KOPT-K1 (cell line): ENCODE measurements around the gene C19orf25.

ENCODE experiments used
- H3K27ac ChIP-seq: fragments of 200-600 bp; sonication (generic); 2 replicates; pipeline ENCODE4 v1.5.1; 2016; ENCODE audit warnings: antibody characterized with exemption, mild to moderate bottlenecking, low read depth, low read length; ENCODE audit not compliant: poor library complexity, severe bottlenecking
- H3K36me3 ChIP-seq: fragments of 200-600 bp; sonication (generic); 2 replicates; pipeline ENCODE4 v1.5.1; 2017; ENCODE audit warnings: antibody characterized with exemption, mild to moderate bottlenecking, low read length, moderate library complexity; ENCODE audit not compliant: insufficient read depth
- H3K9me3 ChIP-seq: fragments of 200-600 bp; sonication (generic); 2 replicates; pipeline ENCODE4 v1.5.1; 2017; ENCODE audit warnings: antibody characterized with exemption, low read length, mild to moderate bottlenecking; ENCODE audit not compliant: insufficient read depth, poor library complexity, severe bottlenecking

Gene C19orf25

DNA sequence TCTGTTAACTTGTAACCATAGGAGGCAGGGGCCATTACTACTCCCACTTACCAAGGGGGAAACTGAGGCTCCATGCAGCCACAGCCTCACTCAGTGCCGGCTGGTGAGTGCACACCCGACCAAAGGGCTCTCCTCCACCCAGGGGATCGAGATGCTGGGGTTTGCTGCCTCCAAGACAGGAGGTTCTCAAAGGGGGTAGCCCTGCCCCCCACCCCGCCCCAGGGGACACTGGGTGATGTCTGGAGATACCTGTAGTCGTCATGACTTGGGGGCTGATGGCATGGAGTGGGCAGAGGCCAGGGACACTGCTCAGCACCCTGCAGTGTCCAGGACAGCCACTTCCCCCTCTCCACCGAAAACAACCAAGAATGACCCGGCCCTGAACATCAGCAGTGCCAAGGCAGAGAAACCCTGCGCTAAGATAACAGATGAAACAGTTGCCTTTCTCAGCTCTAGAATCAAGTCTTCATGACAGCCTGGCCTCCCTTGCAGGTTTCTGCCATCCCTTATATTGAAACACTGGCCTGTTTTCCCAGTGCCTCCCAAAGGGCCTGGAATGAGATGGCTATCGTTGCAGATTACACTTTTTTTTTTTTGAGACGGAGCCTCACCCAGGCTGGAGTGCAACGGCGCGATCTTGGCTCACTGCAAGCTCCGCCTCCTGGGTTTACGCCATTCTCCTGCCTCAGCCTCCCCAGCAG is 15.2 kb upstream of the C19orf25 start:
- Histone ChIP-seq H3K27ac (no peak overlapping the region), H3K9me3 (no peaks in the 10 kb centered on the region), H3K36me3 (no peaks in the 10 kb centered on the region)

DNA sequence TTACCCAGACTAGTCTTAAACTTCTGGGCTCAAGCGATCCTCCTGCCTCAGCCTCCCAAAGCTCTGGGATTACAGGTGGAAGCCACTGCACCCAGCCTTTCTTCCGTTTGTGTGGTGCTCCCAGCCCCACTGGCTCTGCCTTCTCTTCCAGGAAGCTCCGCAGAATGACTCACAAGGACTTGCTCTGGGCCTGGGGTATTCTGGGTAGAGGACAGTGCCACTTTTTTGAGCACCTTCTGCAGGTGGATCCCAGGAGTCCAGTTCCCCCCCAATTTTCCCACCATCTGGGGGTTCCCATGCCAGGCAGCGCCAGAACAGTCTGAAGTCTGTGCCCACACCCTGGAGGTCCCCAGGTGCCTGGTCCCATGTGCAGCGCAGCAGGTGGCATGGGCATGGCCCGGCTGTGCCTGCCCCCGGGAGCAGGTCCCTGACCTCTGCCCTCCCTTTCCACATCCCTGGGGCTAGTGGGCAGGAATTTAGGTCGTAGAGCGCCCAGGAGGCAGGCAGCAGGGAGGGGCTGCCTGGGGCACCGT is 13.5 kb upstream of the C19orf25 start:
- Histone ChIP-seq H3K36me3 (no peaks in the 10 kb centered on the region), H3K27ac (no peak overlapping the region), H3K9me3 (no peaks in the 10 kb centered on the region)

DNA sequence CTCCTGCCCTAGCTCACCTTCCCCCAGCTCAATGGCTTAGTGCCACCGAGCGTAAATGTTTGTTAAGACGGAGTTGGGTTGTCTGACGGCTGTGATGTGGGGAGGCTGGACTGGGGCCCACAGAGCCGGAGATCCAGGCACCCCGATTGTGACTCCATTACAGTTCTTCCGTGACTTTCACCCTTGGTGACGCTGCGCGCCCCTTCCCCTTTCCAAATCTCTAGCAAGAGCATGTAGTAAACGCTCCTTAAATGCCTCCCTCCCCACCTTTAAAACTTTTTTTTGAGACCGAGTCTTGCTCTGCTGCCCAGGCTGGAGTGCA is 12.8 kb upstream of the C19orf25 start:
- H3K27ac ChIP-seq = no peak overlapping the region
- no peaks in the 10 kb centered on the region for H3K9me3 ChIP-seq
- no peaks in the 10 kb centered on the region for H3K36me3 ChIP-seq

DNA sequence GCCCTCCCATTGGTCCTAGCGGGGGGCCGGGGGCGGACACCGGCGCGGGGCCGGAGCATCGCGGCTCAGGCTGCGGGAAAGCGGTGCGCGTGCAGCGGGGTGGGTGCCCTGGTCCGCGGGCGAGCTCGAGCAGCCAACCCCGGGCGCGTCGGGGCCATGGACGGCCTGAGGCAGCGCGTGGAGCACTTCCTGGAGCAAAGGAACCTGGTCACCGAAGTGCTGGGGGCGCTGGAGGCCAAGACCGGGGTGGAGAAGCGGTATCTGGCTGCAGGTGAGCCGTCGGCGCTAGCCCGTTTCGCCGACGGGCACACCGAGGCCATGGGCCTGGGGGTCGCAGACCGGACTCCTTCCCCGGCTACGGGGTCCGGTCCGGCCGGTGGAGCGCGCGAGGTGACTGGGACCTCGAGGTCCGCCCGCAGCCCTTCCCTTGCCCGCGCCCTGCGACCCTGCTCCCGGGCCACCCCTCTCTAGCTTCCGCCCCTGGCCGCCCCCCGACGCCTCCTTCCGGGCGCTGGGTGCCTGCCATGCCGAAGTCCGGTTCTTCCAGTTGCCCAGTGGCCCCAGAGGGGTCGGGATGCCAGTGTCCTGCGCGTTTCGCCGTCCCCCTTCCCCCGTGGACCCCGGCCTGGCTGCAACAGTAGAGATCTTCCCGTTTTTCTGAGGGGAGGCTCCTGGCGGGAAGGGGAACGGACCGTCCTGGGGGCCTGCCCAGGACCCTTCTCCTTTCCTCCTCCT is 12.3 kb upstream of the C19orf25 start, which contains the start of gene REEP6:
TSS of gene REEP6 (plus strand) at position 68 of the 735 bp plus-strand sequence. CDS start at position 157, 89 bp downstream.
- H3K27ac ChIP-seq = peak within 1 kb of the TSS; percentile 75
- H3K9me3 ChIP-seq = no peaks in the 10 kb centered on the region
- no peaks in the 10 kb centered on the region for H3K36me3 ChIP-seq

DNA sequence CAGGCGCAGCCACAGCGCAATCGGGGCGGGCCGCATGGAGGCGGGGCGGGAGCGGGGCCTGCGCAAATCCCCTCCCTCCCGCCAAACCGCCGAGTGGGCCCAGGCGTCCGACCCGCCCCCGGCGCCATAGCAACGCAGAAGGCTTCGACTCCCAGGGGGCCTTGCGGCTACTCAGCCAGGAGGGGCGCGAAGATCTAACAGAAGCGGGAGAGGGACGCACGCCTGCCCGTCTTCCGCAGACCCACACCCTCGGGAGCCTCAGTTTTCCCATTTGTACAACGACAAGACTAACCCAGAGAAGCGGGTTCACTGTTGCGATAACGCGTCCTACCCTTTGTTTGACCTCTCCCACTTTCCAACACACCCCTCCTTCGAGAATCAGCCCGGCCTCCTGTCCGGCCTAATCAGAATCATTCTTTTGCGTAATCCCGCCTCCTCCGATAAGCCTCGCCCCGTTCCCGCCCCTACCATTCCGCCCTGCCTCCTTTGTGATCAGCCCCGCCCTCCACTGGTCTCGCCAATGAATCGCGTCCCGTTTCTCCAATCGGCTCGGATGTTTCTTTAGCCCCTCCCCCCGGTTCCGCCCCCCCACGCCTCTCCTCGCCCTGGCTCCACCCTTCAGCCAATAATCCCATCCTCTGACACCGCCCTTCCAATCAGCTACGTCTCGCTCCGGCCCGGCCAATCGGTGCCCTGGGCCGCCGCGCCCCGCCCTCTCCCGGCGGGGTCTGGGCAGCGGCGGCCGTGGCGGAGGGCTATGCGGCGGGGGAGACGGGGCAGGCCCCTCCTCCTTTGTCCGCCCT is 11.5 kb upstream of the C19orf25 start, which contains the start of gene PCSK4:
TSS of gene PCSK4 (minus strand) at position 40 of the 803 bp plus-strand sequence. CDS start at position 36, 4 bp downstream.
- Histone ChIP-seq H3K27ac (peak within 1 kb of the TSS; percentile 75), H3K36me3 (no peaks in the 10 kb centered on the region), H3K9me3 (no peaks in the 10 kb centered on the region)

DNA sequence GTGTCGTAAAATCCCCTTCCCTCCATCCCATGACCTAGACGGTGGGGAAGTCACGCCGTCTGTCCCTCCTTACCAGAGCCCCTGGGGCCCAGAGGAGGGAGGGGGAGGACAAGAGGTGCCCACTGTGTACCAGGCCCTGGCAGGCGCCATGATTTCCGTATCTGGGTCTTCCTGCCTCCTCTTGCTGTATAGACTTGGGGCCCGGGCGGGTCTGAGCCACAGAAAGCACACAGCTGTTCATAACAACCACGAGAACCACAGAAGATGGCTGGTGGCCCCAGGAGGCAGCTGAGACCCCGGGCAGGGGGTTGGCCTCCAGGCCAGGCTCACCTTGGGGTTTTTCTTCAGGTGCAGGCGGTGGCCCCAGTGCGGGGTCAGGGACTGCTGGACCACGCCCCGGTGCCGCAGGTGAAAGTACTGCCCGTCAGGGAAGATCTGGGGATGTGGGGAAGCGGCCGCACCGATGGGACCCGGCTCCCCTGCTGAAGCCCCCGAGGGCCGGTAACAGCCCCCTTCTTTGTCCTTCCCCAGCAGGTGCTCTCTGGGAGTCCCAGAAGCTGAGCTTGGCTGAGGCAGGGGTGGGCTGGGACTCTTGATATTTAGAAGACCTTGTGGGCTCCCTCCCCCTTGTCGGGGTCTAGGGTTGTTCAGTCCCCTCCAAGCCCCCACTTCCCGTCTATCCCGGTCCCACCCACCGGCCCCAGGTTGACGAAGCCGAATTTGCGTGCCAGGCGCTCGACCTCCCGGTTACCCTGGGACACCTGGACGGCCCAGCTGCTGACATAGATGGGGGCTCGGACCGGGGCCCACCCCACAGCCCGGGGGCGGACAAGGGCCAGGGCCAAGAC is 10.7 kb upstream of the C19orf25 start:
- no peaks in the 10 kb centered on the region for H3K36me3 ChIP-seq
- no peaks in the 10 kb centered on the region for H3K9me3 ChIP-seq
- H3K27ac ChIP-seq = peak overlapping the region; percentile 75

DNA sequence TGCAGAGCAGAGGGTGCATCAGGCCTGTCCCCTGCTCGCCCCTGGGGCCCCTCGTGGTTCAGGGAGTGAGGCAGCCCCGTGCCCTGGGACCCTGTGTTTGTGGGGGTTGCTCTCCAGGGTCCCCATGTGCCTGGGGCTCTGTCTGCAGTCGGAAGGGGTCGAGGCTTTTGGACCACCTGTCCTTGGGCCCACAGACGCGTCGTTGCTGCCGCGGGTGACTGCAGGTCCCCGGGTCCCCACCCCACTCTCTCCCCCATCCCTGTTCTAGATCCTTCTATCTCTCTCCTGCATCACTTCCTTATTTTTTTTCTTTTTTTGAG is 9.2 kb upstream of the C19orf25 start:
- H3K27ac ChIP-seq = peak overlapping the region; percentile 30
- H3K36me3 ChIP-seq = no peaks in the 10 kb centered on the region
- H3K9me3 ChIP-seq = no peaks in the 10 kb centered on the region

DNA sequence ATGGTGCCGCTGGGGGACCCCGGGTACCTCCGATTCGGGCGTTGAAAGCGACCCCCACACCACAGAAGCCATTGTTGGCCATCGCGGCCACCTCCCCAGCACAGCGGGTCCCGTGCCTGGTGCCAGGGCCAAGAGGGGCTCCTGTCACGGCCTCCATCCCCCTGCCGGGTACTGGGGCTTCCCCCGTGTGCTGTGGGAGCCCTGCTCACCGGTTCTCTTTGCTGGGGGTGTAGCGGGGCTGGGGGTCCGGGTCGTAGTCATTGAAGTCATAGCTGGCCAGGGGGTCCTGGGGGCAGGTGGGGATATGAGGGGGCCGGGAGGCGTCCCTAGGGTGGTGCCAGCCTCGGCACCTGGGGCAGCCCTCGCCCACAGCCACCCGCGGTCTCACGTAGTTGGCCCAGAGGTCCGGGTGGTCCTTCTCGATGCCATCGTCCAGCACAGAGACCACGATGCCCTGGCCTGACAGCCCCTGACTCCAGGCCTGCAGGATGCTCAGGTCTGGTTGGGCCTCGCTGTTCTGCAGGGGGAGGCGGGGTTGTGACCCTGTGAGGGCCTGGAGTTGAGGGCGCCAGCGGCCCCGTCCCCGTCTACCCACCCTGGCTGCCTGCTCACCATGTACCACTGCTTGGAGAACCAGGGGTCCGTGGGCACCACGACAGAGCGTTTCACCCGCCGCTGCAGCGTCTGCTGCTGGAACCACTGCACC is 8.7 kb upstream of the C19orf25 start:
- no peaks in the 10 kb centered on the region for H3K36me3 ChIP-seq
- H3K27ac ChIP-seq = peak overlapping the region; percentile 30
- no peaks in the 10 kb centered on the region for H3K9me3 ChIP-seq

DNA sequence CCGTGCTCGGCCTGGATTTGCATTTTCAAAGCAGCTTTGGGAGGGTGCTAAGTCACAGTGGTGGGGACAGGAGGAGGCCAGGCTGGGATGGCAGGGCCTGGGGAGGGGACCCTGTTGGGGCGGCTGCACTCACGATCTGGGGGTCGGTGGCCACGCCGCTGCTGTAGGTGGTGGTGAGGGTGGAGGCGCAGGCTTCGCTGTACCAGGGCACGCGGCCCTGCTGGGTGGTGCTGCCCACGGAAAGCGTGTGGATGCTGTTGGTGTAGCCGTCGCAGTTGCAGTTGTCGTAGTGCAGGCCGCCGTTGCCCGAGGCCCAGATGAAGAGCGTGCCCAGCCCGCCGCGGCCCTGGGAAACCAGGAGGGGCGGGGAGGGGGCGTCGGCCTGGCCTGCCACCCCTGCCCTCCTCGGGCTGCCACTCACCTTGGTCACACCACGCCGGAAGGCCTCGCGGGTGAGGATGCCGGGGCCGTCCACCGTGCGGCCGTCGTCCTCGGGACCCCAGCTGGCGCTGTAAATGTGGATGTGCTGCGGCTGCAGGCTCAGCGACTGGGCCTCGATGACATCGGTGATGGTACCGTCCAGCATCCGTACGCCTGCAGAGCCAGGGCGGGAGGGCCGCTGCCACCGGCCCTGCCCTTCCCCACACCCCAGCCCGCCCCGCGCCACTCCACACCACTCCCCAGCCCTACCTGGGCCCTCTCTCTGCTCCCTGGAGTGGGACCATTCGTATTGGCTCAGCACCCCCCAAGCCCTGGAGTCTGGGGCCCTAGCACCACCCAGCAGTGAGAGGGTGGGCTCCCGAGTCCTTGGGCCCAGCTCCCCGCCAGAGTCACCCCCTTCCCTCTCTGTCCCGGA is 7.9 kb upstream of the C19orf25 start:
- Histone ChIP-seq H3K9me3 (no peaks in the 10 kb centered on the region), H3K36me3 (no peaks in the 10 kb centered on the region), H3K27ac (no peak overlapping the region)

DNA sequence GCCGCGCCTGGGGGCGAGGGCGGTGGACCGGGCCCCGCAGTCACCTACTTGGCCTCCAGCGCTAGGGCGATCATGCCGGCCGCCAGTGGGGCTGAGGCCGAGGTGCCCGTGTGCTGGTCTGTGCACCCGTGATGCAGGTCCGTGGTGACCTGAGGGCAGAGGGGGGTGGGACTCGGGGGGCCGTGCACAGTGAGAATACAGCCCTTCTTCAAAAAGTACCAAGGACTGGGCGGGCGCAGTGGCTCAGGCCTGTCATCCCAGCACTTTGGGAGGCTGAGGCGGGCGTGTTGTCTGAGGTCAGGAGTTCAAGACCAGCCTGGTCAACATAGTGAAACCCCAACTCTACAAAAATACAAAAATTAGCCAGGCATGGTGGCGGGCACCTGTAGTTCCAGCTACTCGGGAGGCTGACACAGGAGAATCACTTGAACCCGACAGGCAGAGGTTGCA is 5.0 kb upstream of the C19orf25 start:
- Histone ChIP-seq H3K9me3 (no peaks in the 10 kb centered on the region), H3K27ac (no peak overlapping the region), H3K36me3 (no peaks in the 10 kb centered on the region)

DNA sequence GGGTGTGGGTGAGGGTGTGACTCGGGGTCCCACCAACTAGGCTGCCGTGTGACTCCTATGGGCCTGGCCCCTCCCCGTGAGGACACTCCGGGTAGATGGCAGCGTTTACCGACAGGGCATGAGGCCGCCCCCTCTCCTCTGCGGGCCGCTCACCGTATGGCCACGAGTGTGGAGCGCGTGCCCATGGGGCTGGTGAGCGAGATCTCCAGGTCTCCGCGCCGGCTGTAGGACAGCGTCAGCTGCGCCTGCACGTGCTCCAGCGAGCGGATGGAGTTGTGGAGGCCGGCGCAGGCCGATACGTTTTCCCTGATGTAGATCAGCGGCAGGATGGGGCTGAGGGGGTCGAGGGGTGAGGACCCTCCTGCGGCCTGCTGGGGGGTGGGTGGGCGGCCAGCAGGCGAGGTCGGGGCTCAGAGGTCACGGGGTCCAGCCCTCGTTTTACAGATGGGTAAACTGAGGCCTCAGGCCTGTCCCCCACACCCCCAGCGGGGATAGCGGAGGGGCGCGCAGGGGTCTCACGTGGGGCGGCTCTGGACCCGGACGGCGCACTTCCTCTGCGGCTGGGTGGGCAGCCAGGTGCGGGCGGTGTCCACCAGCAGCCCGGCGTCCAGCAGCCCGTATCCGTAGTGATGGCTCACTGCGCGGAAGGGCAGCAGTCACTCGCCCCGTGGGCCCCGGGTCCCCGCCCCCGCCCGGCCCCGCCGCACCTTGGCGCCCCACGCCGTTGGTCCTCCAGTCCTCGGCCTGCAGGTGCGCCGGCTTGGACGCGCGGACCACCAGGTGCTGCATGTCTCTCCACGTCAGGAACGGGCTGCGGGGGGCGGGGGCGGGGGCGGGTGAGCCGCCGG is 4.3 kb upstream of the C19orf25 start:
- Histone ChIP-seq H3K27ac (no peak overlapping the region), H3K36me3 (no peaks in the 10 kb centered on the region), H3K9me3 (no peaks in the 10 kb centered on the region)

DNA sequence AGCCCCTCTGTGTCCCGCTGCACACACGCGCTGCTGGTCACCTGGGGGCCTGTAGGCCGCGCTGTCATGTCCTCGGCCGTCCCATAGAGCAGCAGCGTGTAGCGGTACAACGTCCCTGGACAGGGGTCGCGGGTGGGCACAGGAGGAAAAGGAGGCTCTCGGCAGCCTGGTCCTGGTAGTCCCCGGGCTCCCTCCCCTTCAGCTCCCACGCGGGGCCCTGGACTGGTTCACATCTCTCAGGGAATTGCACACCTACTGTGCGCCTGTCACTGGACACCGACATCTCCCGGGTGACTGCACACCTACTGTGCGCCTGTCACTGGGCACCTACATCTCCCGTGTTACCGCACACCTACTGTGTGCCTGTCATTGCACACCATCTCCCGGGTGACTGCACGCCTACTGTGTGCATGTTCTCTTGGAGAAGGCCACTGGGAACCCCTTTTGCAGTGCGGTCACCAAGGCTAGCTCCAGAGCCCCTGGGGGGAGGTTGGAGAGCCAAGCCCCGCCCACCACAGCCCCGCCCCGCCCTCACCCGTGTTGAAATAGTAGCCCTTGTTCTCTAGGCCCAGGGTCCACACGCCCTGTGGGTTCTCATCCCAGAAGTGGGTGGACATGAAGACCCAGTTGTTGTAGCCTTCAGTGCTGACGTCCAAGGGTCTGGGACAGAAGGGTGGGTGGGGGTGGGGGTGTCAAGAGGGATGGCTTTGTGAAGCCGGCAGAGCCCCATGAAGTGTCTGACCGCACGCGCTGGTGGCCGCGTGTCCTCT is 3.5 kb upstream of the C19orf25 start:
- Histone ChIP-seq H3K27ac (no peak overlapping the region), H3K9me3 (no peaks in the 10 kb centered on the region), H3K36me3 (0 out of 2 replicates have a peak, but pooled peaks cover under 1% of the 10 kb centered on the region)
